NCI-H1417 (cell line): ENCODE results near the gene PARP2.
"Not testable (repeated sequence)": the region's sequence is repeated elsewhere in the genome, so short reads cannot be mapped to it uniquely, and the experiment has no call there.

Experiments used
- DNase-seq, 3 experiments: peaks; one replicate each; lab custom pipeline; 2025; lab: John Stamatoyannopoulos, UW

PARP2 gene

GRCh38 chr14:20346713-20347112, 3.3 kb downstream of the PARP2 start:
- no peak for DNase-seq

- DNase-seq: no peak
Observed at GRCh38 chr14:20347747-20348146, 4.3 kb downstream of the PARP2 start.

- no peak for DNase-seq
Observed at GRCh38 chr14:20350282-20350681, 6.8 kb downstream of the PARP2 start.

GRCh38 chr14:20350860-20351259, 7.4 kb downstream of the PARP2 start:
- no peak for DNase-seq

- no peak for DNase-seq
Observed at GRCh38 chr14:20356422-20356821, 13.0 kb downstream of the PARP2 start.

GRCh38 chr14:20358474-20358873, 15.0 kb downstream of the PARP2 start:
- DNase-seq: not testable (repeated sequence)

- no peak for DNase-seq
Observed at GRCh38 chr14:20365928-20366327, 22.5 kb downstream of the PARP2 start.

GRCh38 chr14:20372796-20373195, 29.4 kb downstream of the PARP2 start:
- no peak for DNase-seq

GRCh38 chr14:20375471-20375870, 32.0 kb downstream of the PARP2 start:
- no peak for DNase-seq

- DNase-seq: no peak
Observed at GRCh38 chr14:20376071-20376588, 32.7 kb downstream of the PARP2 start.

- DNase-seq: no peak
Observed at GRCh38 chr14:20377171-20377570, 33.7 kb downstream of the PARP2 start.

- DNase-seq: no peak
Observed at GRCh38 chr14:20379743-20380142, 36.3 kb downstream of the PARP2 start.

GRCh38 chr14:20380681-20381080, 37.2 kb downstream of the PARP2 start:
- no peak for DNase-seq

GRCh38 chr14:20381341-20381740, 37.9 kb downstream of the PARP2 start:
- DNase-seq: no peak

- no peak for DNase-seq
Observed at GRCh38 chr14:20382526-20382925, 39.1 kb downstream of the PARP2 start.

GRCh38 chr14:20383032-20383431, 39.6 kb downstream of the PARP2 start:
- DNase-seq: no peak

- DNase-seq: no peak
Observed at GRCh38 chr14:20383636-20384035, 40.2 kb downstream of the PARP2 start.

- DNase-seq: no peak
Observed at GRCh38 chr14:20384321-20384720, 40.9 kb downstream of the PARP2 start.

- no peak for DNase-seq
Observed at GRCh38 chr14:20384886-20385285, 41.5 kb downstream of the PARP2 start.

GRCh38 chr14:20386276-20386855, 42.9 kb downstream of the PARP2 start:
- DNase-seq: no peak

GRCh38 chr14:20387576-20387975, 44.1 kb downstream of the PARP2 start:
- no peak for DNase-seq

- no peak for DNase-seq
Observed at GRCh38 chr14:20388159-20388558, 44.7 kb downstream of the PARP2 start.

GRCh38 chr14:20391505-20391904, 48.1 kb downstream of the PARP2 start:
- no peak for DNase-seq

GRCh38 chr14:20397511-20397910, 54.1 kb downstream of the PARP2 start:
- no peak for DNase-seq
